ENCODE measurements around the gene THAP7.

GRCh38 chr22:20979940-20980453, 21.9 kb downstream of the THAP7 start:
- no peak for TF ChIP-seq GATAD2A (IDR thresholded peaks at IDR 0.05)
- no peak for TF ChIP-seq KAT7 (CRISPR knock-in tag; IDR thresholded peaks at IDR 0.05; ENCODE audit: borderline replicate concordance)
- no peak for TF ChIP-seq CTCF (IDR thresholded peaks at IDR 0.05 in 2 of 3, conservative IDR thresholded peaks at IDR 0.05 in 1 of 3; ENCODE audit: insufficient read depth in 2 of 3, low read depth in 1 of 3, low read length in 3 of 3)
